ENCODE data around the gene AARS2.

- no peak for TF ChIP-seq CTCF (IDR thresholded peaks at IDR 0.05)
- no peak for TF ChIP-seq POLR2A (IDR thresholded peaks at IDR 0.05)
These were observed 2.8 kb upstream of the AARS2 start for GRCh38 chr6:44315951-44316350.
